NCI-H128 (cell line): Measurements from ENCODE around the gene IQGAP1.
"Not testable (repeated sequence)": the region's sequence is repeated elsewhere in the genome, so short reads cannot be mapped to it uniquely, and the experiment has no call there.

ENCODE experiments used
- DNase-seq: peaks from one replicate; lab custom pipeline; 2025; ENCODE audit not compliant: unreplicated experiment; lab: John Stamatoyannopoulos, UW

IQGAP1 gene

DNA sequence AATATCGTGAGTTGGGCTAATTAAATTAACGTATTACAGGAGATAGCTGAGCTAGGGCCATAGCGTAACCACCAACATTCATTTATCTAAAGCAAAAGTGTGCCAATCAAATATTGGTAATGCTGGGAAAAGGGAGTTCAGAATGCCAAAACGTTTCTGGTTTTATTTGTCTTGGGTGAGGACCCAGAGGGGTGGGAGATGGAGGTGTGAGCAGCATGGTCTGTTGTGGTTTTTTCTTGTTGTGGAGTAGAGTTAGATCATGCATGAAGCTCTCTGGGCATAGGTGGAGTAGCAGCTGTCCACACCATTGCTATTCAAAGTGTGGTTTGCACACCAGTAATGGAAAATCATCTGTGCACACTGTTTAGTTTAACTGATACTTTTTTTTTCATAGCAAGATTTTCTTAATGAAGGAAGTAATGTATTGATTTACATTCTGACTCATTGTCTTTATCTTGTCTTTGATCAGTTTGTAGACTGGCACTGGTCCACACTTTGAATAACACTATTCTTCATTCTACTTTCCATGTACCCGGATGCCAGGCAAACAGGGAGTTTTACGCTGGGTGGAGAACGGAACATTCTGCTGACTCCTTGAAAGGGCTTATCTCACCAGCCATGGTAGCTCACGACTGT lies 90.9 kb downstream of the IQGAP1 start:
- no peak for DNase-seq

DNA sequence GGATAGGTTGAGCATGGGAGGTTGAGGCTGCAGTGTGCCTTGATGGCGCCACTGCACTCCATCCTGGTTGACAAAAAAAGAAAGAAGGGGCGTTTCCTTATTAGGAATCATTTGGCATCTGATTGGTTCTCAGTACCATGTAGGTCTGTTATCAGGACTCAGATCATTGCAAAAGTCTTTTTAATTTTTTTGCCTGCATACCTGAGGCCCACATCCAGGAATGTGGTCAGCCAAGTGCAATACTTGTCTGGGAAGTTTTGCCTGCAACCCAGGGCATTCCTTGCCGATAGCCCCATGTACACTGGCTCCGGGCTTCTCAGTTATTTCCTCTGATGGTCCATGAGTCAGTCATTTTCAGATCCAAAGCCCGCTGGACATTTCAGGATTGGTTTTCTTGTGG lies 91.6 kb downstream of the IQGAP1 start:
- DNase-seq: no peak

DNA sequence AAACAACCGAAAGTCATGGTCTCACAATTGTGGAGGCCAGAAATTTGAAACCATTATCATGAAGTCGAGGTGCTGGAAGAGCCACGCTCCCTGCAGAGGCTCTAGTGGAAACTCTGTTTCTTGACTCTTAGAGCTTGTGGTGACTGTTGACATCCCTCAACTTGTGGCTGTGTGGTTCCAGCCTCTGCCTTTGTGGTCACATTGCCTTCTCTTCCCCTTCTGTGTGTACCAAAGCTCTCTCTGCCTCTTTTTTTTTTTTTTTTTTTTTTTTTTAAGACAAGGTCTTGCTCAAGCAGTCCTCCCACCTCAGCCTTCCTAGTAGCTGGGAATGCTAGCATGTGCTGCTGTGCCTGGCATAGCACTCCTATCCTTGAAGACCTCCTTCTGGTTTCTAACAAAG lies 93.0 kb downstream of the IQGAP1 start:
- DNase-seq: no peak

DNA sequence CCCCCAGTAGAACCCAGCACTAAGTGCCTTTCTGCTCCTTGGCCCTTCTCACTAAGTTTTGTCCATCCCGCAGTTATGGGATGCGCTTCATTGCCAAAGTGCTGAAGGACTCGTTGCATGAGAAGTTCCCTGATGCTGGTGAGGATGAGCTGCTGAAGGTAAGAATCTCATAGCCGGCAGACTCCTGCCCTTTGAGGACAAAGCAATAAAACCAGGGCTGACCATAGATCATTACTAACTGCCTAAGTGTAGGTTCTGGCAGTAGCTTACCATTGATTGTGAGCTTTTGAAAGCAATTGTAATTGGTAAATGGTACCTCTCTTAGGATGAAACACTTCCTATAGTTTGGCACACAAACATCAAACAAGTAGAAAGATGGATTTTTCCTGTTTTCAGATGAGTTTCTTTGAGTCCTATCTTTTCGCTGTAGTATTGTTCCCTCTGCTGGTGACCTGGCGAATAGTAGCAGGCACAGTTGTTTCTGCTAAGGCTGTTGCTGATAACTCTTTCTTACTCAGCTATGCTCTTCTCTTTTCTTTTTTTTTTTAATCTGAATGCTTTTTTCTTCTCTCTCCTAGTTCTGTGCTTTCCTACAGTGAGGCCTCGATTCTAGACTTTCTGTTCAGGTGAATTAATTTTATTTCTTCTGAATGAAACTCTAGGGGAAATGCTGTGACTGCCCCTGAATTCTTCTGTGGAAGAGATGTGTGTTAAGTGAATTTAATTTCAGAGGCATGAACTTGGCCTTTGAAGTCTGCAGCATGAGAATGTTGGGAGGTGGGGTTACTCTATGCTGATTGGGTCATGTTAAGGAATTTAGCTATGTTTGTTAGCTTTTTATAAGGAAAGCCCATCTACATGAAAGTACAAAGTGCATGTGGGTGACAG lies 94.3 kb downstream of the IQGAP1 start:
- no peak for DNase-seq

DNA sequence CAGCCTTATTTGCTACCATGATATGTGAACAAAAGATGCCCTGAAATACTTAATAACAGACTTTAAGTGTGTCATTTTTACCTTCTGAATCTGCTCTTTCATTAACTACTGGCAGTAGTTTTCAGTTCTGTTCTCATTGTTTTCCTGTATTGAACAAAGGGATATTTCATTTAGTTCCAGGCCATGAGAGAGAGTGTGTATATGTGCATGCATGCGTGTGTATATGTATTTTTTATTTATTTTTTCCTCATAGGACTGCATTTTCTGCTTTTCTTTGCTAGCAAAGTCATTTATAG lies 94.9 kb downstream of the IQGAP1 start:
- no peak for DNase-seq

DNA sequence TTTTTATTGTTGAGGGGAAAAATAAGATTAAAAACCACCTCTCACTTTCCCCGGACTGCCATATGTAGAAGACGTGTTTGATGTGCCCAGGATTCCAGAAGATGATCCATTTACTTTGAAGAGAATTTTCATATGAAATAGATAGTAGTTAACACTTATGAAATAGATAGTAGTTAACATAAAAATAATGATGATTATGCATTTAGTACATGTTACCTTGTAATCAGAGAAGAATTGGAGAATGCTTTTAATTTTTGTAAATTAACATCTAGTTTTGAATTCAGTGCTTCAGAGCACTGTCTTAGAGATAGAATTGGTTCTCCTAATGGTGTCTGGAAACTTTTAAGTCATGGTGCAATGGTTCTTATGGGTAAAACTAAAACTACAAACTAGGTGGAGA lies 95.6 kb downstream of the IQGAP1 start:
- DNase-seq: no peak

DNA sequence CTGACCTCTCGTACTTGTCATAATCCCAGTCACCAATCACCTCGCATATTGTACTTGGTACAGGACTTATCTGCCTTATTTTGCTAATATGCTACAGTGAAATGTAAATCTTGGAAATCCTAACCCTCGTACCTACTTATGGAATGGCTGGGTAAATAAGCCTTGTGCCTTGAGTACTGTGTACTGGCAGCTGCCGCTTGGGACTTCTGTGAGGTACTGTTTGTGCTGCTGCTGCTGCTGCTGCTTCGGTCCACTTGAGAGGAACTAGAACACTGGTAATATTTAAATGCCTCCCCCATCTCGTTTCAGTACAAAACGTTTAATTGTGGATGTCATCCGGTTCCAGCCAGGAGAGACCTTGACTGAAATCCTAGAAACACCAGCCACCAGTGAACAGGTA lies 99.1 kb downstream of the IQGAP1 start:
- no peak for DNase-seq

DNA sequence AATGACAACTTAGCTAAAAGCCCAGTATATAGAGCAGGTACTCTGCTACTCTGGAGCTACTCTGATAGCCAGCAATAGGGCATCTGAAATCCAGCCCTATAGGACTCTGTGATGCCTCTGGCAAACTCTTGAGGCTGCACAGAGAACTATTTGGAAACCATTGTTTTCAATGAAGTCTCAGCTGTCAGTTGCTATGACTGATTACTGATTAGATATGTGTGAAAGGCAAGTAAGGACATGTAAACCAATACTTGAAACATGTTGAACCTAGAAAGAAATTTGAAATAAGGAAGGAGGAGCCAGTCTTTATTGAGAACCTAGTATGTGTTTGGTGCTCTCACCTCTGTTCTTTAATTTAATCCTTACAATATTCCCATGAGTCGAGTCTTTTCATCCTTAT lies 101.5 kb downstream of the IQGAP1 start:
- DNase-seq: no peak

DNA sequence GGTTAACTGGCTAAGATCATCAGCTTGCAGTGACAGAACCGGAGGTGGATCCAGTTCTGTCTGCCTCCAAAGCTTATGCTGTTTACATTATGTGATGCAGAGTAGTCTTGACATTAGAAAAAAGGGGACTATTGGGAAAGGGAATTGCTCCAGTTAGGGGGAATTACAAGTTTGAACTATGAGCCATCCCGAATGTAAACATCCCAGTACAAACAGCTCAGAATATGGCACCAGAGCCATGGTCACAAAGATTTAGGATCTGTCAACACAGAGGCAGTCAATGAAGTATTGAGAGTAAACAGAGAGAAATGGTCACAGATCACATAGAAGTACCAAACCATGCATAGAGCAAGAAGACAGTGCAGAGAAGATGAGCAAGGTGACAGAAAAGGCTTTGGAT lies 101.9 kb downstream of the IQGAP1 start:
- DNase-seq: no peak

DNA sequence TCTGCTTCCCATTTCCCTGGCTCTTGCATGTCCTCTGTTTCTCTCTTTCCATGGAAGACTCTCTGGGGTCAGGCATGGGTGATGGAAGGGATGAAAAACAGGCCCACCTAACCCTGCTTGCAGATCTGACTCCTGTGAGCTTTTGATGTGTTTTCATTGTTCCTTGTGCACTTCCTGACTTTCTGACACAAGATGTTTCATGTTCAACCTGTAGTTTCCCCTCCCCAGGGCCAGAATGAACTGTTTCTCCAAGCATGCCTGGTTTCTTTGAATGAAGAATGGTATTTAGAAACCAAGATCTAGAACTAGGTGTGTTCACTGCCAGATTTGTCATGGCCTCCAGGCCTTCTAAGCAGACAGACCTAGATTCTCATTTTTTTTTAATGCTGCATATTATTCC lies 105.6 kb downstream of the IQGAP1 start:
- DNase-seq: no peak

DNA sequence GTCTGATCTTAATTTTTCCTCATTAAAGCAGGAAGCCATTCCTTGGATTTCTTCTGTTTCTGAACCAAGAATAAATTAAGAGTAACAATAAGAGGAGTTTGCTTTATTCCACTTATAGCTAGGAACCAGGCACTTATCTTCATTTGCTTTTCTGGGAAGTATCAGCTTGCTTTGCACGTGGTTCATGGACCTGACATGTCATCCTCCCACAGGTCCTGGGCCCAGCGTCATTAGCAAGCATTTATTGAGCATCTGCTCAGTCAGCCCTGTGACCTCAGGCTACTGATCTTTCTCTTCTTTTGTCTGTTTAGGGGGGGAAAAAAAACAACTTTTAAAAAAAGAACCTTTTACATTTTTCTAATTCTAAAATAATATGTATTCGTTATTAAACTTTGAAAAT lies 107.0 kb downstream of the IQGAP1 start:
- no peak for DNase-seq

DNA sequence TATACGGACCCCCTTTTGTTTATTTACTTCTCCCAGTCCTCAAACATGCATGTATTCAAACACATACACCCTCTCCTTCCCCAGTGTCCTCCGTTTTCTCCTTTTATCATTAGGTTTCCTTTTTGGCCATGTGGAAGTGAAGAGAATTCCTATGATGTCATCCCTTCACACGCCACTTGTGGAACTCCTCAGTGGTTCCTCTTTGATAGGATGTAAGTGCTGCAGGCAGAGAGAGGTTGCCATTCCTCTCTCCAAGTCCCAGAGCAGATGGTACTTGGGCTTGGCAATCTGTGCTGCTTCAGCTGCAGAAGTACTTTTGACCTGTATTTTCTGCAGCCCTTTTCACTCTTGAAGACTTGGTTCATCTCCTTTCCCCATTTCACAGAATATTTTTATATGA lies 108.7 kb downstream of the IQGAP1 start:
- no peak for DNase-seq

DNA sequence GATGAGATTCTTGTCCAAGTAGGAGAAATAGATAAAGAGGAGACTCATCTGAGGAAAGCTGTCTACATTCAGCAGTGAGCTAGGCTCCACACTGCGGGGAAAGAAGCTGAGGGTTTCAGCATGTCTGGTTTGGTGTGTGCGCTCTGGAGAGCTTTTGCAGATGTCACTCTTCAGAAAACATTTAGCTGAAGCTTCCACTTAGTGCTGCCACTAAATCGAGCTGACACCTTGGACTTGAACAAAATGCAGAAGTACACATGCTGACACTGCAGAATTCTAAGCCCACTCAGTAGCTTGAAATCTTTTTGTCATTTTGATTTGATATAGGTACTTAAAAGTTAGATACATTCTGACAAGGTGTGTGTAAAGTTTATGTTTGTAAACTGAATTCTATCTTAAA lies 109.3 kb downstream of the IQGAP1 start:
- DNase-seq: no peak

DNA sequence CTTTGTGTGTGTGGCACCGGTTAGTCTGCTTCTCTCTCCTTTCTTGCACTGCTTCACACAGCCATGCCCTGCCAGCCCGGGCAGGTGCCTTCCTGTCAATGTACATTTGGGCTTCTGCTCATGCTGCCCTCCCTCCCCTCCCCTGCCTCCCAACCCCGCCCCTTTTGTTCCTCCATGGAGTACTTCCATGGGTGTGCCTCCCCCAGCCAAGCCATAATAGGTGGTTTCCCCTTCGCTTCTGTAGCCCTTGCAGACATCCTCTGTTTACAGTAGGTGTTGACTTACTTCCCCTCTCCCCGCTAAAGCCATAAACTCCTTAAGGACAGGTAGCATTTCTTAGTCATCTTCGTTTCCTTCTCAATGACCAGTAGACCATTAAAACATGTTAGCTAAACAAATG lies 109.9 kb downstream of the IQGAP1 start:
- DNase-seq: no peak

DNA sequence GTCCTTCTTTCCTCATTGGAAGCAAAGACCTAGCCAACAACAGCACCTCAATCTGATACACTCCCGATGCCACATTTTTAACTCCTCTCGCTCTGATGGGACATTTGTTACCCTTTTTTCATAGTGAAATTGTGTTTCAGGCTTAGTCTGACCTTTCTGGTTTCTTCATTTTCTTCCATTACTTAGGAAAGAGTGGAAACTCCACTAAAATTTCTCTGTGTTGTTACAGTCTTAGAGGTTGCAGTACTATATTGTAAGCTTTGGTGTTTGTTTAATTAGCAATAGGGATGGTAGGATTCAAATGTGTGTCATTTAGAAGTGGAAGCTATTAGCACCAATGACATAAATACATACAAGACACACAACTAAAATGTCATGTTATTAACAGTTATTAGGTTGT lies 112.1 kb downstream of the IQGAP1 start:
- no peak for DNase-seq

DNA sequence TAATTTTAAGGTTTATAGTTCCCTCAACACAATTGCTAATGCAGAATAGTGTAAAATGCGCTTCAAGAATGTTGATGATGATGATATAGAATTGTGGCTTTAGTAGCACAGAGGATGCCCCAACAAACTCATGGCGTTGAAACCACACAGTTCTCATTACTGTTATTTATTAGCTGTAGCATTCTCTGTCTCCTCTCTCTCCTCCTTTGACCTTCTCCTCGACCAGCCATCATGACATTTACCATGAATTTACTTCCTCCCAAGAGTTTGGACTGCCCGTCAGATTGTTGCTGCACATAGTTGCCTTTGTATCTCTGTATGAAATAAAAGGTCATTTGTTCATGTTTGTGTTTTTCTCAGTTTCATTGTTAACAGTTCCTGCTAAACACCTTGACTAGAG lies 113.9 kb downstream of the IQGAP1 start:
- DNase-seq: no peak

DNA sequence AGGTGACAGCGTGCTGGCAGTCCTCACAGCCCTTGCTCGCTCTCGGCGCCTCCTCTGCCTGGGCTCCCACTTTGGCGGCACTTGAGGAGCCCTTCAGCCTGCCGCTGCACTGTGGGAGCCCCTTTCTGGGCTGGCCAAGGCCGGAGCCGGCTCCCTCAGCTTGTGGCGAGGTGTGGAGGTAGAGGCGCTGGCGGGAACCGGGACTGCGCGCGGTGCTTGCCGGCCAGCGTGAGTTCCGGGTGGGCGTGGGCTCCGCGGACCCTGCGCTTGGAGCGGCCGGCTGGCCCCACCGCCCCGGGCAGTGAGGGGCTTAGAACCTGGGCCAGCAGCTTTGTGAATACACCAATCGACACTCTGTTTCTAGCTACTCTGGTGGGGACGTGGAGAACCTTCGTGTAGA lies 122.7 kb downstream of the IQGAP1 start:
- DNase-seq: not testable (repeated sequence)

DNA sequence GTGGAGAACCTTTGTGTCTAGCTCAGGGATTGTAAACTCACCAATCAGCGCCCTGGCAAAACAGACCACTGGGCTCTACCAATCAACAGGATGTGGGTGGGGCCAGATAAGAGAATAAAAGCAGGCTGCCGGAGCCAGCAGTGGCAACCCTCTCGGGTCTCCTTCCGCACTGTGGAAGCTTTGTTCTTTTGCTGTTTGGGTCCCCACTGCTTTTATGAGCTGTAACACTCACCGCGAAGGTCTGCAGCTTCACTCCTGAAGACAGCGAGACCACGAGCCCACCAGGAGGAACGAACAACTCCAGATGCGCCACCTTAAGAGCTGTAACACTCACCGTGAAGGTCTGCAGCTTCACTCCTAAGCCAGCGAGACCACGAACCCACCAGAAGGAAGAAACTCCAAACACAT lies 123.2 kb downstream of the IQGAP1 start:
- not testable (repeated sequence) for DNase-seq

DNA sequence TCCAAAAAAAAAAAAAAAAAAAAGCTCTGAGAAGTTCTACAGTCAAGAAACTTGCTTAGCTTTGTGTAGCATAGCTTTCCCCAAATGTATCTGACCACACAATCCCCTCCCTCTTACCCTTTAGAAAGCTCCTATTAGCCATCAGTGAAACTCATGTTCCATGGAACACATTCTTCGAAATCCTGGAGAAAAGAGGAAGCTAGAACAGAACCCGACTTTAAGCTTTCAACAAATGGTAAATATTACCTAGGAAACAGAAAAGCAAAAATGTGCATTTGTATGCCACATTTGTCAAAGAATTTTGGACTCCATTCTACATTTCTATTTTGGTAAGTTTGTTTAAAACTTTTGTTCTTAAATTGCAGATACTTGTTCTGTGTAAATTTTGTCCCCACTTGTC lies 124.2 kb downstream of the IQGAP1 start:
- no peak for DNase-seq

DNA sequence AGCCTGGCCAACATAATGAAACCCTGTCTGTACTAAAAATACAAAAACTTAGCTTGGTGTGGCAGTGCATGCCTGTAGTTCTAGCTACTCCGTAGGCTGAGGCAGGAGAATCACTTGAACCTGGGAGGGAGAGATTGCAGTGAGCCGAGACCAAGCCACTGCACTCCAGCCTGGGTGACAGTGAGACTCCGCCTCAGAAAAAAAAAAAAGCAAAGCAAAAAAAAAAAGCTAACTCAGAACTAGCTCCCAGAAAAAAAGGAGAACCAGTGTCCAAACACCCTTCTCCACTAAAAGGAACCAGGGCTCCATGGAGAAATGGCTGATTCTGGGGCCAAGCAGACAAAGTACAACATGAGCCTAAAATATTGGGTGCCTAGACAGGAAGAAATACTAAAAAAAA lies 124.9 kb downstream of the IQGAP1 start:
- DNase-seq: no peak

DNA sequence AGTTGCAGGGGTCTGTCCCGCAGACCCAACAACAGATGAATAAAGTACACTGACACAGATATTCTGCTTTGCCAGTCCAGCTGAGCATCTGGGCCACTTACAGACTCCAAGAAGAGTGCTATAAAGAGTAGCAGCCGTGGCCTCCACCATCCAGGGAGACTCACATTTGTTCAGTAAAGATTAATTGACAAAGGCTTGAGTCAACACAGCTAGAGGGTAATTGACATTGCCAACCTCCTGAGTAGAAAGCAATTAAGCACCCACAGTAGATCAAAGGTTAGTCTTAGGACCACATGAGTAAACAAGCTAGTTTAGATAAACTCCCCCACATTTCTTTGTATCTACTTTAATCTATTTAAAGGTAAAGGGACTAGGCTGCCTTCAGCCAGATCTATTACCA lies 125.4 kb downstream of the IQGAP1 start:
- DNase-seq: no peak

DNA sequence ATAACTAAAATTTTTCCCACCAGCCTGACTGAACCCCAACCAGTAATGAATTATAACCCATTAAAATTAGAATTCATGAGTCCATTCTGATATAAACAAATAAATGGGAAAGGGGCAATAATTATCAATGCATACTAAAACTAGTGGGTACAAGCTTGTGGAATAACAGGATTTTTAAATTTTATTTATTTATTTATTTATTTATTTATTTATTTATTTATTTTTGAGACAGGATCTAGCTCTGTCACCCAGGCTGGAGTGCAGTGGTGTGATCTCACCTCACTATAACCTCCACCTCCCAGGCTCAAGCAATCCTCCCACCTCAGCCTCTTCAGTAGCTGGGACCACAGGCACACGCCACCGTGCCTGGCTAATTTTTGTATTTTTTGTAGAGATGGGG lies 125.9 kb downstream of the IQGAP1 start:
- DNase-seq: not testable (repeated sequence)

DNA sequence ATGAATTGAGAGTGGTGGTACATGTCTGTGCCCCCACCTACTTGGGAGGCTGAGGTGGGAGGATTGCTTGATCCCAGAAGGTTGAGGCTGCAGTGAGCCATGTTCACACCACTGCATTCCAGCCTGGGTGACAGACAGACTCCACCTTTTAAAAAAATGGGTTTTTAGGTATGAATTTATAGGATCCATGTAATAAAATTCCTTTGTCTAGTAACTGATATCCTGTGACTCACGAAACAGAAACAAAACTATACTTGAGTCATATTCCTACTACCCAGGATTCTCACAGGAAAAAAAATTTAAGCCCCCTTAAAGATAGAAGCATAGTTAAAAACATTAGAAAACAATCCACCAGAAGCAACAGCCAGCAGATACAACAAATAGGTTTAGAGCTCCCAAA lies 131.6 kb downstream of the IQGAP1 start:
- DNase-seq: no peak
